Stimulated activated CD4-positive, alpha-beta T cell treated with anti-CD3 and anti-CD28 coated beads, Interleukin-12 subunit alpha, Interleukin-12 subunit beta, amount 100 ng/mL, for 24 hours (primary cell): ENCODE results near the gene SNRPF.
"Not testable (repeated sequence)": the region's sequence is repeated elsewhere in the genome, so short reads cannot be mapped to it uniquely, and the experiment has no call there.

Experiments used
- DNase-seq, 2 experiments: peaks; one replicate each; pipeline ENCODE4 v3.0.0-alpha.2; 2020; ENCODE audit warnings: low read depth in 2 of 2

Gene SNRPF

DNA sequence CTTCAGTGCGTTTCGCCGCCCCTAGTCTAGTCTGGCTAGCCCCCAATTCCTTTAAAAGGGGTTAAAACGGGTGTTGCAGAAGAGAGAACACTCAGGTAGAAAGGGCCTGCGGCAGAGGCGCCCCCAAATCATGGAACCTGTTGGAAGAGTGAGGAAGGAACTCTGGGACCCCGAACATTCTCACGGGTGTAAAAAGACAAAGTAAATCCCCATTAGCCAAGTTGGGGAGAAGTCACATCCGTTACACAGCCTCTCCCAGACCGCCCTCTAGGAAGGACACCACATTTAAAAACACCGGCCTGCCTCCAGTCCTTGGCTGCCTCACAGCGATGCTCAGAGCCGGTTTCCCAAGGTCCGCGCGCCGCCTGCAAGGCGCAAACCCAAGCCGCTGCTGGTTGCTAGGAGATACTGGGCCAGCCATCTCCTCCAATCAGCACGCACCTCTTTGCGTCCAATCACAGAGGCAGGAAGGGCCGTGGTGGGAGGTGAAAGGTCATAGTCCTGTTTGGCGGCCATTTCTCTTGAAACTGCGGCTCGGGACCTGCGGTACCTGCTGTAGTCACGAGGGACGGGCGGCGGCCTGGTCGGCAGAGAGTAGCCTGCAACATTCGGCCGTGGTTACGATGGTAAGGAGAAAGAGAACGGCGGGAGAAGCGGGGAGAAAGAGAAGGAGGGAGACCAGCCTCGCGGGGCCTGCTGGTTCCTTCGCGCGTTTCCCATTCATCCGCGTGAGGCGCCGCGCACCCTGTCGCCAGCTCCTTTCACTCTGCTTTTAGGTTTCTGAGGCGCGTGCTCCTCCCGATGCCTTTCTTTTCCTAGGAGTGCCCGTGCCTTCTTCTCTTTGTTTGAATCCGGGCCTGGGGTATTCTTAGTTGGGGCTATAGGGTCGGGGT is at the start of gene SNRPF:
Gene SNRPF, plus strand, starts transcription at position 502 of the 893 bp plus-strand sequence. Its CDS starts 122 bp downstream, at position 624.
- peak; percentile 89 to 91 for DNase-seq

DNA sequence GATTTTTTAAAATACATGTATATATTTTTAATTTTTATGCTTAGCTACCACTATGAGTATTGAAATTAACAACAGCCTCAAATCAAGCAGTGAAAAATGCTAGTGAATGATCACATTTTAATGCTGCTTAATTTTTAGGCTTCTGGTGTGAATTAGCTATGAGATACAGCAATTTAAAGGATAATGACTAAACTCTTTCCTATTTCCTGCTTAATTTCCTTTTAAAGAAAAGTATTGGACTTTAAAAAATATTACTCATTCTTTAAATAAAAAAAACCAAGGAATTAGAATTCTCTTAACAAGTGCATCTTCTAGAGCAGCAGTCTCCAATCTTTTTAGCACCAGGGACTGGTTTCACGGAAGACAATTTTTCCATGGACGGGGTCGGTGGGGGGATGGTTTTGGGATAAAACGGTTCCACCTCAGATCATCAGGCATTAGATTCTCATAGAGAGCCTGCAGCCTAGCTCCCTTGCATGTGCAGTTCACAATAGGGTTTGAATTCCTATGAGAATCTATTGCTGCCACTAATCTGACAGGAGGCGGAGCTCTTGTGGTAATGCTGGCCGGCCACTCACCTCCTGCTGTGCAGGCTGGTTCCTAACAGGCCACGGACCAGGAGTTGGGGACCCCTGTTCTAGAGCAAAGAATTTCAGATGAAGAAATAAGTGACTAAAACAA is 49.6 kb upstream of the SNRPF start:
- DNase-seq: no peak

DNA sequence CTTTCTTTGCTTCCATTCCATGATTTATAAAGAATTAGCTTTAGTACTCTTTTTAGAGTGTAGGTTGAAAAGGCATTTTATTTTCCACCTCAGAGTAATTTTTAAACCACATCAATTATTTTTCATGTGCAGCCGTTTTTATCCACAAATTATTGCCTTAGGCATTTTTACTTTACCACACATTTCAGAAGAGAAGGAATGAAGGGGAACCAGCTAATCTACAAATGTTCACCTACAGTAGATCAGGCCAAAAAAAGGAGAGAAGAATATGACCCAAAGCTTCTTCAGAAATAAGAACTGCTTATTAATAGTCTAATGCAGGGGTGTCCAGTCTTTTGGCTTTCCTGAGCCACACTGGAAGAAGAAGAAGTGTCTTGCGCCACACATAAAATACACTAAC is 48.3 kb upstream of the SNRPF start:
- no peak for DNase-seq

DNA sequence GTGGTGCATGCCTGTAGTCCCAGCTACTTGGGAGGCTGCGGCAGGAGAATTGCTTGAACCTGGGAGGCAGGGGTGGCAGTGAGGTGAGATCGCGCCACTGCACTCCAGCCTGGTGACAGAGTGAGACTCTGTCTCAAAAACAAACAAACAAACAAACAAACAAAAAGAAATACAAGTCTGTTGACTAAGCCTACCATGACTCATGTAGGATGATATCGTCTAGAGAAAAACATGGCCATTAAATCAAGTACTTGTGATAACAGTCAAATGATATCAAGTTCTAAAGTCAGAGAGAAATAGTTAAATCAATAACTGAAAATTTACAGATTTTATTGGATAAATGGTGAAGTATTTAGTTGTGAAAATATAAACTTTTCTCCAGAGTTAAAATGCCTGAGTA is 46.6 kb upstream of the SNRPF start:
- DNase-seq: not testable (repeated sequence)

DNA sequence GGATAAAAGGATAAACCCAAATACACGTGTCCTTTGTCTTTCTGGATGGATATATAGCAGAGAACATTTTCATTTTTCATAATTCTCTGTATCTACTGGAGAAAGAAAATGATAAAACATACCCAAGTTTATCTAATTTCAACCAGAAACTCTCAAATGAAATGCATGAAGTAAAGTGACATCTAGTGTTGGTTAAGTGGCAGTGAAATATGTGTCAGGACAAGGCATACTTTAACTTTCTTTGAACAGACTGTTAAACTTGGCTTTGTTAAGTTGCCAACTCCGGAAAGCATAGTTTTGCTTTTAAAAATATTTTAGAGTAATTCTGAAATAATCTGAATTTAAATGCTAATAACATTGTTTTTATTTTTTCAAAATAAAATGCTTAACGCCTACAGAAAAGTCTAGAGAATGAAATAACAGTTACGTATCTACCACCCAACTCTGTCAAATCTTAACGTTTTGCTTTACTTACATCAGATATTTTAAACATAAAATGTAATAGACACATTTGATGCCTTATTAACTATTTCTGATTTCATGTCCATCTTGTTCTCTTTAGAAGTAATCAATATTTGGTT is 43.0 kb upstream of the SNRPF start:
- no peak for DNase-seq

DNA sequence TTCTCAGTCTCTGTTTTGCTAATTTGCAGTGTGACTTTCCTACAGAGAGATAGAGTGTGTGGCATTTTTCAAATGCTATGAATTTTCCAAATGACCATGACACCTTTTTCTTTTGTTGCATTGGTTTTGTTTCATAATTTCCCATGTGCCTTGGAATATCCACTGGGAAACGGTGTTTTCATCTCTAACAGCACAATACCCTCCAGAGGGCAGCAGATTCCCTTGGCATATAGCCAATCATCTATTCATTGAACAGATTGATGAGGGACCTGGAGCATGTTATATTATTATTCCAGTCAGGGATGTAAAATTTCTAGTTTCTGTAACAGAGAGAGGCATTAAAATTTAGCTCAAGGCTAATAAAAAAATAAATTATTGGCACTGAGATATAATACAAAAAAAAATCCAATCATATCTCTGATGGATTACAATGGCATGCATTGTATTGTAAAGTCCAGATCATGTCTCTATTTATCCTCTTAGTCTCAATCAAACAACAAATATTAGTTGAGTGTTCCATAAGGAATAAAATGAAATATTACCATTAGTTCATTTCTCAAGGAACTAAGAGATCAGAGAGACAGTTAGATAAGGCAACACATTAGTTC is 38.6 kb upstream of the SNRPF start:
- no peak for DNase-seq

DNA sequence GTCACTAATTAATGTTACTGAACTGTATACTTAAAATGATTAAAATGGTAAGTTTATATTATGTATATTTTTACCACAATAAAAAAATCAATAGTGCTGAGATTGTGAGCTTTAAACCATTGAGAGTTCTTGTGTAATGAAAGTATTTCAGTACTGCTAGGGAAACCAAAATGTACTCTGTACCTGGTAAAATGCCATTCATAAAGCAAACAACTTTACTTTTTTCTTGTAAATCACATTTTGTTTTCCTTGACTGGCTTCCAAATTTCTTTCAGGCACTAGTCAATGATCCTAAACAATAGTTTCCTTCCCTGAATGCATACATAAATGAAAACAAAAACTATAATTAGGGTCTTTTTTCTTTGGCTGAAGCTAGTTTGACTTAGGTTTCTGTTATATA is 29.4 kb upstream of the SNRPF start:
- no peak for DNase-seq

DNA sequence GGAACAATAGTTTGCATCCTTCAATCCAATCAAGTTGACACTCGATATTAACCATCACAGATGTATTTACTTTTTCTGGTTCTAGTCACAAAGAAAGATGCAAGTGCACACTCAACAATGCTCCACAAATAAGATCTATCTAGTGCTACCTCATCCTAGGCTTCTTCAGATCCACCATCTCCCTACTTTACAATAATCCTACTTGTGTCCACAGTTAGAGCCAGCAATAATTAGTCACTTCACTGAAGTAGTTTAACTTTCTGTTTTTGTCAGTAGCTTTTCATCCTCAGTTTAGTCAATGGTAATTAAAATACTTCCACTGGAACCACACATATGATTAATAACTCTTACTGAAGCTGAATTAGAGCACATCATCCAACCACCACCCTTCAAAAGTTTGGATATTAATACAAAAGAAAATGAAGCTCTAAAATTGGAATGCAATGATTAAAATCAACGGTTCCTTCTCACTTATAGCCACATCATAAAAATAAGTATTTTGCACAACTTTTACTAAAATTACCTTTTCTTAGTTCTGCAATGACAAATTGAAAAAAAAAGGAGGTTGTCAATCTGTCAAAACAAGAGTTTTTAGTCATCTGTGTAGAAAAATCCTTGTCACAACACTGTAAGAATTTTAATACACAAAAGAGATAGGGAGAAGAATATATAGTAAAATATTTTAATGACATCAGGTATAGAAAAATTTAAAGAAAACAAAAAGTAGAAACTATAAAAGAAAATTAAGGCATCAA is 28.2 kb upstream of the SNRPF start:
- DNase-seq: no peak

DNA sequence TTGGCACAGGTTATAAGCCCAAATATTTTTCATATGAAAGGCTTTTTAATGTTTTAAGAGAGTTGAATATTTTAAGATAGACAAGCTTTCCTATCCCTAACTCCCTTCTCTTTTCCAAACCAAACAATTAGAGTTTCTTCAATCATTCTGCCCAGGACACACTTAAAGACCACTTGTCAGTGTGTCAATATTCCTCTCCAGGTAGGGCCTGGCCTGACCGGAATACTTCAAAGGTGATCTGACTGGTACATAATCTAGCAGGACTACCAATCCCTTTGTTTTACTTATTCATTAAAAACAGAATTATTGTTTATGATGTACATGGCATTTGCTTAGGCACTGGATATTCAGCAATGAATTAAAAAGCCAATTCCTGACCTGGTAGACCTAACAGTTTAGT is 24.2 kb upstream of the SNRPF start:
- no peak for DNase-seq

DNA sequence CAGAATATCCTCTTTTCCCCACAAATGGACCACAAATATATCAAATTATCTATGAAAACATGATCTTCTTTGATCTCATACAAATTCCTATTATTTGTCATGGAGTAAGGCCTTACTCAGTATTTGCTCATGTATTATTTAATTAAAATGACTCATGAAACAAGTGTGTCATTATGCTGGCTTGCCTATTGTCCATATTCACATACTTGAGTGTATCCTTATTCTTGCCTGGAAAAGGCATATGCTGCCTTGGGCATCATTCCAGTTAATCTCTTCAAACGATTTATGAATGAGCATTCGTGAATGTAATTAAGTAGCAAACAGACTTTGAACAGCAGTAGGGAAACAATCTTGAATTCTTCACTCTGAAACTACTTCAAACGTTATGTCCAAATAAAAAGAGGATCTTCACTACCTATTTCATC is 22.6 kb upstream of the SNRPF start:
- no peak for DNase-seq

DNA sequence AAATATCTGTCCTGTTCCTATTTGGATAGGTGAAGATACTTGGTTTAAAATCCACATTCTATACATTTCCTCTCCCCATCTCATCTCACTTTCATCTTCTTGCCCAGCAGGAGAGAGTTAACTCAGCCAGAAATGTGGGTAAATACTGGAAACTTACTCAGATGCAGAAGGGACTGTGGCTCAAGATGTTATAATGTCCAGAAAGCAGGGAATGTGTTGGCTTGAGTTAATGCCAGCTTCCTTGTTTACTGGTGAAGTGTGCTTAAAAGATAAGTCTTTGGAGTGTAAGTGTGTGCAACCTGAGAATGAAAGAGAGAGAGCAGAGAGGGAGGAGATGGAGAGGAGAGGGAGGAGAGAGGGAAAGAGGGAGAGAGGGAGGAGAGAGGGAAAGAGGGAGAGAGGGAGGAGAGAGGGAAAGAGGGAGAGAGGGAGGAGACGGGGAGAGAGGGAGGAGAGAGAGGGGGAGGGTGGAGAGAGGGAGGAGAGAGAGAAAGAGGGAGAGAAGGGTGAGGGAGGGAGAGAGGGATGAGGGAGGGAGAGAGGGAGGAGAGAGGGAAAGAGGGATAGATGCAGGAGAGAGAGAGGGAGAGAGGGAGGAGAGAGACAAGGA is 22.0 kb upstream of the SNRPF start:
- DNase-seq: no peak

DNA sequence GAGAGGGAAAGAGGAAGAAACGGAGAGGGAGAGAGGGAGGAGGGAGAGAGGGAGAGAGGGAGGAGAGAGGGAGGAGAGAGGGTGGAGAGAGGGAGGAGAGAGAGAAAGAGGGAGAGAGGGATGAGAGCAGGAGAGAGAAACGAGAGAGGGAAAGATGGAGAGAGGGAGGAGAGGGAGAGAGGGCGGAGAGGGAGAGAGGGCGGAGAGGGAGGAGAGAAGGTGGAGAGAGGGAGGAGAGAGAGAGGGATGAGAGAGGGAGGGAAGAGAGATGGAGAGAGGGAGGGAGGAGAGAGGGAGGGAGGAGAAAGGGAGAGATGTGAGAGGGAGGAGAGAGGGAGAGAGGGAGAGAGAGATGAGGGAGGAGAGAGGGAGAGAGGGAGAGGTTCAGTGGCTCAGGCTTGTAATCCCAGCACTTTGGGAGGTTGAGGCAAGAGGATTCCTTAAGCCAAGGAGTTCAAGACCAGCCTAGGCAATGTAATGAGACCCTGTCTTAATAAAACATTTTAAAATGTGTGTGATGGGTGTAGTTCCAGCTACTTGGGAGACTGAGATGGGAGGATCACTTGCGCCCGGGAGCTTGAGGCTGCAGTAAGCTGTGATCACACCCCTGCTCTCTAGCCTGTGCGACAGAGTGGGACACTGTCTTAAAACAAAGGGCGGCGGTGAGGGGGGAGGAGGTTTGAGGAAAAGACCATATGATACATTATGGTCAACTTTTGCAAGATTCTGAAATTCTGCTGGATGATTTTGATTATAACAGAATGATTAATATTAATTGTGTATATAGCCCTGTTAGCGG is 21.3 kb upstream of the SNRPF start:
- DNase-seq: no peak

DNA sequence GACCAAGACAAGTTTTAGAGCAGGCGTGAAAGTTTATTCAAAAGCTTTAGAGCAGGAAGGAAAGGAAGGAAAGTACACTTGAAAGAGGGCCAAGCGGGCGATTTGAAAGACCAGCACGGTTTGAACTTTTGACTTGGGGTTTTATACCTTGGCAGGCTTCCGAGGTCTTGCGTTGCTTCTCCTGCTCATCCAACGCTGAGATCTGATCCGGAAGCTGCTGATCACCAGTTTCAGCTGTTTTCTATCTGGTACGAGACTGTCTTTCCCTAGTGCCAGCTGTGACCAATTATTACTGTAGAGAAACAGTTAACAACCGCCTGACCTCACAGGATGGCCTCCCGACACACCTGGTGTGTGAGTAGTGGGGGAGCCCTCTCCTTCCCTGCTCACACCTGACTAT is 20.6 kb upstream of the SNRPF start:
- DNase-seq: no peak

DNA sequence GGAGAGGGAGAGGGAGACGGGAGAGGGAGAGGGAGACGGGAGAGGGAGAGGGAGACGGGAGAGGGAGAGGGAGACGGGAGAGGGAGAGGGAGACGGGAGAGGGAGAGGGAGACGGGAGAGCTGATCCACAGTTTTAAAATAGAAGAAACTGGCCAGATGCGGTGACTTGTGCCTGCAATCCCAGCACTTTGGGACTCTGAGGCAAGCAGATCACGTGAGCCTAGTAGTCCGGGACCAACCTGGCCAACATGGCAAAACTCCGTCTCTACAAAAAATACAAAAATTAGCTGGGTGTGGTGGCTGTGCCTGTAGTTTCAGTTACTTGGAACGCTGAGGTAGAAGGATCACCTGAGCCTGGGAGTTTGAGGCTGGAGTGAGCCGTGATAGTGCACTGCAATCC is 16.3 kb upstream of the SNRPF start:
- DNase-seq: not testable (repeated sequence)

DNA sequence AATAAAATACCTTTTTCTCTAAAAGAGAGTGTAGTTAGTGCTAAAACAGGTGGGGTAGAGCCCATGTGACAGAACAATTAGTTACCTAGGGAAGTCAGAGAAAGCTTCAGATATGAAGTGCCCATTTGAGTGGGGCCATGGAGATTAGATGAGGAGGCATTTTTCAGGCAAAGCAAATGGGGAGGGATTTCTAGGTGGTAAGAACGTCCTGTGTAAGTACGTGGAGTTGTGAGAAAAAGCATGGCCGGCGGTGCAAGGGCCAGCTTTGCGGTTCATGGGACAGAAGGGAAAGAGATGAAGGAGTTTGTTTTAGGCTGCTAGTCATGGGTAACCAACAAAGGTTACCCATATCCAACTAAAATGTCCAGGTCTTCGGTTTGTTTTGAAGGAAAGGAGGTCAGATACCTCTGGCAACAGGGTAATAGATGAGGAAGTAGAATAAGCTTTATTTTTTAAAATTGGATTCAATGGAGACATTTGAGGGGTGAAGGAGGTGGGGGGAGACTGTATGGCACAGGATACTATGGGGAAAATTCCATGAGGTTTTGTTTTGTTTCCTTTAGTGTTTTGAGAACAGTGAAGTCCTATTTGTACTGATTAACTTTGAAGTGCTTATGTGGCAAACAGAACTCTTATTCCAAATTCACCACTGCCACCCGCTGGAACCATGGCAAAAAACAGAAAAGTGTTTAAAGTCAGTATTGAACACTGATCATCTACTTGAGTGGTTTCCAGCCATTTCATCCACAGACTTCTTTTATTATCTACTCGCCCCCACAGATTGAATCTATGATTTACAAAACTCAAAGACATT is 10.0 kb upstream of the SNRPF start:
- no peak for DNase-seq

DNA sequence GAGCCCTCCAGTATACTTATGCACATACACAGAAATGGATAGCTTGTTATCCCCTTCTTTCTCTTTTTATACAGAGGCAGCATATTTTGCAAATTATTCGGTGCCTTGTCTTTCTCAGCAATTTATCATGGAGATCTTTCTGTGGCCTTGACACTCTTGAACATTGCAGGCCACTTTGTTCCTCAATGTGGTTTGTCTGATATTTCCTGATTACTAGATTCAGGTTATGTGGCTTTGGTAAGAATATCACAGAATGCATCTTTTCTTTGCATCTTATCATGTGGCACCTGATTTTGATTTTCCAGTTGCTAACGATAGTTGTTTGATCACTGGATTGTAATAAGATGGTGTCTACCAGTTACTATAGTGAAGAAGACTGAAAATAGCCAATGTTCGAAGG is 7.1 kb upstream of the SNRPF start:
- DNase-seq: no peak

DNA sequence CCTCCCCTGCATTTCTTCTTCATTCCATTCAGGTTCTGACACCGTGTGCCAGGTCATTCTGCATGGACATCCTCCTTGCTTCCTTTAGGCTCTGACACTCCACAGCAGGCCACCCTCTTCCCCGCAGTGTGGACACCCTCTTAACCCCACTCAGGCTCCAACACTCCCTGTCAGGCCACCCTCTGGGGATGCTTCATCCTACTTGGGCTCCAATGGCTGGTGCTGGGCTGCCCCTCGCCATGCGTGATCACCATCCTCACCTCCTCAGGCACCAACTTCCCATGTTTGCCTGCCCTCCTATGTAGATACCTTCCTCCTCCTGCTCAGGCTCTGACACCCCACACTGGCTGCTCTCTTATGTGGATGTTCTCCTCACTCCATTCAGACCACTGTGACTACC is 6.6 kb upstream of the SNRPF start:
- no peak for DNase-seq

DNA sequence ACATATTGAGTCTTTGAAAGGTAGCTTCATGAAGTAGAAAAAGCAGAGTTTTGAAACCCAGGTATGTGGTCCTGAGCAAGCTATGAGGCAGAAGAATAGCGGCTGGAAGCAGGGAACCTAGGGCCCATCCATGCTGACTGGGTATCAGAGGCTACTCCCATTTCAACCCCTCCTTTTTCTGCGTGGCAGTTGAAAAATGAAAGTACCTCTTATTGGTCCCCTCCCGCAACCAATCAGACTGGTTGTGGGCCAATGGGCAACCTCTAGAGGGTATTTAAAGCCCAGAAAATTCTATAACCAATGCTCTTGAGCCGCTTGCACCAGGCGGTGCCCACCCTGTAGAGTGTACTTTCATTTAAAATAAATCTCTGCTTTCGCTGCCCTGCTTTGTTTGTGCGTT is 1.6 kb upstream of the SNRPF start:
- DNase-seq: no peak

DNA sequence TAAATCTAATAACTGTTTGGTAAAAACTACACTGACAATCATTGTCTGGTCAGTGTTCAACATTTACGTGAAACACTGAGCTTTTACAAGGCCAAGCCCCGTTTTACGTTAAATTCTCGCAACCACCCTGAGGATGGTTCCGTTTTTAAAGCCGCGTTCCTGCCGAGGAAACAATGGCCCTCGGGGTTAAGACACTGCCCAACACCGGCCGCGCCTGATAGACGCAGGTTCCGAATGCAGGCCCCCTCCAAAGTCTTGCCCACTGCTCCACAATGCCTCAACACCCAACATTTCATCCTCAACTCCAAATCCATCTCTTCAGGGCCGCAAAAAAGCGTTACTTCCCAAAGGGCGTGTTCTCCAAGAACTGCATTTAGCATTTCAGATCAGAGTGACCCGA is 953 bp upstream of the SNRPF start:
- no peak for DNase-seq
